Central memory CD8-positive, alpha-beta T cell (primary cell): ENCODE results near the gene TMED6.
"Not testable (repeated sequence)": the region's sequence is repeated elsewhere in the genome, so short reads cannot be mapped to it uniquely, and the experiment has no call there.

Experiments
- ATAC-seq: fragments of 150-1000 bp; cut with Tn5 transposase; replicated peaks from 2 replicates; pipeline ENCODE4 v1.10.0; 2022; ENCODE audit warnings: mild to moderate bottlenecking, moderate FRiP score, moderate number of reproducible peaks; ENCODE audit not compliant: poor library complexity, severe bottlenecking; ENCODE audit errors: extremely low read depth
- DNase-seq, 2 donors: peaks; one replicate each; pipeline ENCODE4 v3.0.0; 2021; ENCODE audit warnings: low spot score in 2 of 2
- H3K27ac Mint-ChIP-seq: one replicate; pipeline ENCODE4 v1.8.0; 2022; ENCODE audit warnings: low read depth, mild to moderate bottlenecking, moderate library complexity, mixed read lengths
- H3K27me3 Mint-ChIP-seq: one replicate; pipeline ENCODE4 v1.8.0; 2022; ENCODE audit warnings: mixed read lengths
- H3K36me3 Mint-ChIP-seq: one replicate; pipeline ENCODE4 v1.8.0; 2022; ENCODE audit warnings: mild to moderate bottlenecking, moderate library complexity, mixed read lengths; ENCODE audit not compliant: insufficient read depth
- H3K4me1 Mint-ChIP-seq: one replicate; pipeline ENCODE4 v1.8.0; 2022; ENCODE audit warnings: mixed read lengths
- H3K4me3 Mint-ChIP-seq: one replicate; pipeline ENCODE4 v1.8.0; 2022; ENCODE audit warnings: mild to moderate bottlenecking, moderate library complexity, mixed read lengths
- H3K9me3 Mint-ChIP-seq: one replicate; pipeline ENCODE4 v1.8.0; 2022; ENCODE audit warnings: mixed read lengths

Gene TMED6

GRCh38 chr16:69302301-69302700, 49.3 kb downstream of the TMED6 start:
- Mint-ChIP-seq H3K27me3 (no peaks in the 10 kb centered on the region), H3K36me3 (peaks cover 21% of the 10 kb centered on the region), H3K9me3 (no peaks in the 10 kb centered on the region), H3K4me3 (no peak overlapping the region), H3K4me1 (no peaks in the 10 kb centered on the region), H3K27ac (no peak overlapping the region)
- DNase-seq (no peak), ATAC-seq (no peak)

GRCh38 chr16:69301861-69302260, 49.7 kb downstream of the TMED6 start:
- Mint-ChIP-seq H3K36me3 (peaks cover 21% of the 10 kb centered on the region), H3K4me1 (no peaks in the 10 kb centered on the region), H3K4me3 (no peak overlapping the region), H3K9me3 (no peaks in the 10 kb centered on the region), H3K27ac (no peak overlapping the region), H3K27me3 (no peaks in the 10 kb centered on the region)
- no peak for ATAC-seq
- DNase-seq, result no peak

- H3K9me3 Mint-ChIP-seq, result no peaks in the 10 kb centered on the region
- no peak overlapping the region for H3K4me3 Mint-ChIP-seq
- DNase-seq (no peak), ATAC-seq (no peak)
- H3K27me3 Mint-ChIP-seq, result no peaks in the 10 kb centered on the region
- no peaks in the 10 kb centered on the region for H3K4me1 Mint-ChIP-seq
- H3K36me3 Mint-ChIP-seq, result peaks cover 22% of the 10 kb centered on the region
- H3K27ac Mint-ChIP-seq, result no peak overlapping the region
These were observed 50.4 kb downstream of the TMED6 start for GRCh38 chr16:69301187-69301586.

DNA sequence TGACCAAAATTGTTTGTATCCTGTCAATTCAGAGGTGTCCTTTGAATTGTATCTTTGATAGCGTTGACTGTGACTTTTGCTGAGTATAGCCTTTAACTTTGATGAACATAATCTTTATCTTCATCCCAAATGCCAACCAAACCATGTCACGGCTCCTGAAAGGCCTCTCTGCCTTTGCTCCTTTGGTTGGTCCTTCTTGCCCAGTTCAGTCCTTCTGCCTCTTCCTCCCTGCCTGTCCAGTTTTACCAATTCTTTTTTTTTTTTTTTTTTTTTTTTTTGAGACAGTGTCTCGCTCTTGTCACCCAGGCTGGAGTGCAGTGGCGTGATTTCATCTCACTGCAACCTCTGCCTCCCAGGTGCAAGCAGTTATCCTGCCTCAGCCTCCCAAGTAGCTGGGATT, 53.3 kb downstream of the TMED6 start:
- H3K9me3 Mint-ChIP-seq, result no peaks in the 10 kb centered on the region
- H3K36me3 Mint-ChIP-seq, result peaks cover 23% of the 10 kb centered on the region
- no peaks in the 10 kb centered on the region for H3K27me3 Mint-ChIP-seq
- no peak overlapping the region for H3K4me3 Mint-ChIP-seq
- H3K4me1 Mint-ChIP-seq, result no peaks in the 10 kb centered on the region
- ATAC-seq, result no peak
- no peak for DNase-seq
- no peak overlapping the region for H3K27ac Mint-ChIP-seq

- not testable (repeated sequence) for H3K9me3 Mint-ChIP-seq, H3K27me3 Mint-ChIP-seq
These were observed 54.8 kb downstream of the TMED6 start for GRCh38 chr16:69296771-69297170.

GRCh38 chr16:69294051-69294450, 57.5 kb downstream of the TMED6 start:
- Mint-ChIP-seq H3K27ac (no peak overlapping the region), H3K27me3 (no peaks in the 10 kb centered on the region), H3K9me3 (no peaks in the 10 kb centered on the region), H3K36me3 (peaks cover 7% of the 10 kb centered on the region), H3K4me3 (no peak overlapping the region), H3K4me1 (no peaks in the 10 kb centered on the region)
- ATAC-seq (no peak), DNase-seq (no peak)

More at GRCh38 chr16:69296771-69297170, 54.8 kb downstream of the TMED6 start:
- ATAC-seq, H3K4me3 Mint-ChIP-seq, H3K27ac Mint-ChIP-seq, H3K4me1 Mint-ChIP-seq, DNase-seq: not testable (repeated sequence)
- H3K36me3 Mint-ChIP-seq, result peaks cover 21% of the 10 kb centered on the region

- H3K4me1 Mint-ChIP-seq, result no peaks in the 10 kb centered on the region
- H3K36me3 Mint-ChIP-seq, result peaks cover 7% of the 10 kb centered on the region
- no peaks in the 10 kb centered on the region for H3K9me3 Mint-ChIP-seq
- H3K4me3 Mint-ChIP-seq, result no peak overlapping the region
- H3K27me3 Mint-ChIP-seq, result no peaks in the 10 kb centered on the region
- peak overlapping the region; percentile 0 for H3K27ac Mint-ChIP-seq
- no peak for DNase-seq
- no peak for ATAC-seq
These were observed 58.2 kb downstream of the TMED6 start for GRCh38 chr16:69293401-69293800.
